ENCODE measurements around the gene INSYN2B.

The INSYN2B gene

GRCh38 chr5:169848792-169849191 lies 131.5 kb downstream of the INSYN2B start:
- DNase-seq (ENCODE audit: extremely low read depth, low read depth), result no peak
- TF ChIP-seq CTCF (IDR thresholded peaks at IDR 0.05; ENCODE audit: low read depth, low read length), result no peak

- no peak for DNase-seq (ENCODE audit: extremely low read depth, low read depth)
- no peak for TF ChIP-seq CTCF (IDR thresholded peaks at IDR 0.05; ENCODE audit: low read depth, low read length)
These were observed 132.0 kb downstream of the INSYN2B start for GRCh38 chr5:169848271-169848670.

- no peak for DNase-seq (ENCODE audit: extremely low read depth, low read depth)
- TF ChIP-seq CTCF (IDR thresholded peaks at IDR 0.05; ENCODE audit: low read depth, low read length), result no peak
These were observed 132.8 kb downstream of the INSYN2B start for GRCh38 chr5:169847519-169847918.

GRCh38 chr5:169842699-169843098 lies 137.6 kb downstream of the INSYN2B start:
- no peak for TF ChIP-seq CTCF (IDR thresholded peaks at IDR 0.05; ENCODE audit: low read depth, low read length)
- no peak for DNase-seq (ENCODE audit: extremely low read depth, low read depth)

- no peak for TF ChIP-seq CTCF (IDR thresholded peaks at IDR 0.05; ENCODE audit: low read depth, low read length)
- no peak for DNase-seq (ENCODE audit: extremely low read depth, low read depth)
These were observed 139.9 kb downstream of the INSYN2B start for GRCh38 chr5:169840405-169840804.

GRCh38 chr5:169838688-169839087 lies 141.6 kb downstream of the INSYN2B start:
- TF ChIP-seq CTCF (IDR thresholded peaks at IDR 0.05; ENCODE audit: low read depth, low read length), result no peak

GRCh38 chr5:169837686-169838085 lies 142.6 kb downstream of the INSYN2B start:
- DNase-seq (ENCODE audit: extremely low read depth, low read depth), result peak; percentile 42
- no peak for TF ChIP-seq CTCF (IDR thresholded peaks at IDR 0.05; ENCODE audit: low read depth, low read length)

More at GRCh38 chr5:169838688-169839087, 141.6 kb downstream of the INSYN2B start:
- DNase-seq (ENCODE audit: extremely low read depth, low read depth), result no peak
